ENCODE data around the gene PADI6.
A peak's percentile ranks its signal among the peaks of the same experiment; 100 is the strongest.

PADI6 gene

GRCh38 chr1:17437580-17438317 is 65.8 kb downstream of the PADI6 start:
- no peak for TF ChIP-seq CTCF (conservative IDR thresholded peaks at IDR 0.05)
- H3K27ac ChIP-seq: peak overlapping the region; percentile 91

- H3K27ac ChIP-seq: peak overlapping the region; percentile 91
- no peak for TF ChIP-seq CTCF (conservative IDR thresholded peaks at IDR 0.05)
Measured at GRCh38 chr1:17438318-17439249, 66.6 kb downstream of the PADI6 start.

GRCh38 chr1:17439250-17440073 is 67.5 kb downstream of the PADI6 start, which contains the start of gene RCC2:
Gene RCC2, minus strand, starts transcription at chr1:17439677. Its CDS starts 1,163 bp downstream, at chr1:17438514.
- peak within 1 kb of the TSS; percentile 91 for H3K27ac ChIP-seq

GRCh38 chr1:17440074-17440826 is 68.3 kb downstream of the PADI6 start:
- peak overlapping the region; percentile 91 for H3K27ac ChIP-seq
- no peak for TF ChIP-seq CTCF (conservative IDR thresholded peaks at IDR 0.05)

More at GRCh38 chr1:17439250-17440073, 67.5 kb downstream of the PADI6 start, which contains the start of gene RCC2:
- peak; percentile 81 for TF ChIP-seq CTCF (conservative IDR thresholded peaks at IDR 0.05)

- TF ChIP-seq CTCF (conservative IDR thresholded peaks at IDR 0.05): no peak
- H3K27ac ChIP-seq: peak overlapping the region; percentile 91
Measured at GRCh38 chr1:17440827-17441168, 68.8 kb downstream of the PADI6 start.

GRCh38 chr1:17441265-17441992 is 69.4 kb downstream of the PADI6 start:
- no peak for TF ChIP-seq CTCF (conservative IDR thresholded peaks at IDR 0.05)
- H3K27ac ChIP-seq: peak overlapping the region; percentile 1; the same call in 1 of the 2 replicates

All from VCaP (cell line).